RKO (cell line): ENCODE results near the gene CLCN7.

Experiments
- DNase-seq: peaks from one replicate; pipeline ENCODE4 v3.0.0-alpha.2; 2016; ENCODE audit warnings: low spot score

Gene CLCN7

GRCh38 chr16:1401758-1402154 is 73.1 kb downstream of the CLCN7 start:
- DNase-seq: no peak

GRCh38 chr16:1401061-1401757 is 73.6 kb downstream of the CLCN7 start:
- no peak for DNase-seq

DNA sequence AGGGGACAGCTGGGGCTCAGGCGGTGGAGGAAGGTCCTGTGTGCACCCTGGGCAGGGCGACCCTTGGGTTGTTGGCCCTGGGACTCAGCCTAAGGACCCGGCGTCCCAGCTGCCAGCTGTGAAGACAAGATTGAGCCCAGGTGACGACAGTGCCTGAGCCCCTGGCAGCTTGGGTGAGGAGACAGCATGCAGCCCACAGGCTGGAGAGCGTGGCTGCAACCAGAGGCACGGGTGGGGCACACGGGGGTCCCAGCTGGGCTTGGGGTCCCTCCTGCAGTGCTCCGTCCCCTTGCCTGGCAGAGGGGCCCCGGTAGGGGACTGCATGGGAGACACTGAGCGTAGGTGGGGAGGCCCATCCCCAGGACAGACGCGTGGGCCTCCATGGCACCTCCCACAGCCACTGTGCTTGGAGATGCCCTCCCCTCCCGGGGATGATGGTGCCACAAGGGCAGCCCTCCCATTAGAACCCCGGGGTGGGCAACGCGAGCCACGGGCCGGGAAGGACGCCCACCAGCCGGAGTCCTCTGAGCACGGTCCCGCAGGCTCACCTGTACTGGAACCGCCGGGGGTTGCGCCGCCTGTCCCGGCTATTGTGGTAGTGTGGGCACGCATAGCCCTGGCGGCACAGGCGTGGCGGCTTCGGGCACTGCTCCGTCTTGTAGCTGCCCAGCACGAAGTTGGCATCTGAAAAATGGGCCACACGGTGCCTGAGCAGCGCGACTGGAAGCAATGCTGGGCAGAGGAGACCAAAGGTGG is 75.8 kb downstream of the CLCN7 start:
- DNase-seq: no peak

GRCh38 chr16:1398351-1398750 is 76.5 kb downstream of the CLCN7 start:
- DNase-seq: no peak

- DNase-seq: no peak
Measured at GRCh38 chr16:1397779-1398178, 77.0 kb downstream of the CLCN7 start.

- DNase-seq: no peak
Measured at GRCh38 chr16:1395444-1396031, 79.3 kb downstream of the CLCN7 start.
